BE2C (cell line): ENCODE measurements around the gene C16orf74.

Source experiments
- DNase-seq: peaks from one replicate; pipeline ENCODE4 v3.0.0-alpha.2; 2020
- H3K27me3 ChIP-seq: fragments of 250-450 bp; sonication (Bioruptor Pico); 2 replicates; pipeline ENCODE4 v1.5.1; 2020; ENCODE audit warnings: mild to moderate bottlenecking
- H3K36me3 ChIP-seq: fragments of 250-450 bp; sonication (Bioruptor Pico); 2 replicates; pipeline ENCODE4 v1.5.1; 2020; ENCODE audit warnings: mild to moderate bottlenecking
- H3K4me1 ChIP-seq: fragments of 250-450 bp; sonication (Bioruptor Pico); 2 replicates; pipeline ENCODE4 v1.5.1; 2020
- H3K4me3 ChIP-seq: 2 replicates; pipeline ENCODE4 v1.5.1; 2011; ENCODE audit warnings: low read depth, low read length
- H3K9me3 ChIP-seq: fragments of 250-450 bp; sonication (Bioruptor Pico); 2 replicates; pipeline ENCODE4 v1.5.1; 2020
- TF ChIP-seq, protein P1 (sequence below): IDR thresholded peaks from 2 replicates; pipeline ENCODE4 v1.5.1; 2012; ENCODE audit warnings: mild to moderate bottlenecking, low read depth, low read length

The C16orf74 gene

DNA sequence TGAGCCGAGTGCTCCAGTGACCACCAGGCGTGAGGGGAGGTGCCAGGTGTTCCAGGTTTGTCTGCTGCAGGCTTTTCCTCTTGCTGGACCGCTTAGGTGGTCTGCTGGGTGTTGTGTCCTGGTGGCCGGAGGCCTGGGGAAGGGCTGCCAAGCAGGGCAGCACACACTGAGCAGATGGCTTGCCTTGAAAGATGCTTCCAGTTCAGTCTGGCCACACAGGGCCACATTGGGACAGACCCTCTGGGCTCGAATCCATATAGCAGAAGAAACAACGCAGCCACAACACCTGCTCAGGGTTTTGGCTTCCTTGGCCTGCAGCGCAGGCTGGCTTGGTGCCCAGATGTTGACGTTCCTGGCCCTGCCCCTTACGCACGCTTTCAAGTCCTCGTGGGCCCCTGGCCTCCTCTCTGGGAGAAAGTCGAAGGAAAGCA, 87.0 kb downstream of the C16orf74 start:
- TF ChIP-seq, protein P1, sequence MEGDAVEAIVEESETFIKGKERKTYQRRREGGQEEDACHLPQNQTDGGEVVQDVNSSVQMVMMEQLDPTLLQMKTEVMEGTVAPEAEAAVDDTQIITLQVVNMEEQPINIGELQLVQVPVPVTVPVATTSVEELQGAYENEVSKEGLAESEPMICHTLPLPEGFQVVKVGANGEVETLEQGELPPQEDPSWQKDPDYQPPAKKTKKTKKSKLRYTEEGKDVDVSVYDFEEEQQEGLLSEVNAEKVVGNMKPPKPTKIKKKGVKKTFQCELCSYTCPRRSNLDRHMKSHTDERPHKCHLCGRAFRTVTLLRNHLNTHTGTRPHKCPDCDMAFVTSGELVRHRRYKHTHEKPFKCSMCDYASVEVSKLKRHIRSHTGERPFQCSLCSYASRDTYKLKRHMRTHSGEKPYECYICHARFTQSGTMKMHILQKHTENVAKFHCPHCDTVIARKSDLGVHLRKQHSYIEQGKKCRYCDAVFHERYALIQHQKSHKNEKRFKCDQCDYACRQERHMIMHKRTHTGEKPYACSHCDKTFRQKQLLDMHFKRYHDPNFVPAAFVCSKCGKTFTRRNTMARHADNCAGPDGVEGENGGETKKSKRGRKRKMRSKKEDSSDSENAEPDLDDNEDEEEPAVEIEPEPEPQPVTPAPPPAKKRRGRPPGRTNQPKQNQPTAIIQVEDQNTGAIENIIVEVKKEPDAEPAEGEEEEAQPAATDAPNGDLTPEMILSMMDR: no peak
- no peak for DNase-seq
- Histone ChIP-seq H3K36me3 (peaks cover 98% of the 10 kb centered on the region), H3K4me1 (peaks cover 4% of the 10 kb centered on the region; the same call in 1 of the 2 replicates), H3K27me3 (no peaks in the 10 kb centered on the region), H3K4me3 (no peak overlapping the region), H3K9me3 (no peaks in the 10 kb centered on the region)

DNA sequence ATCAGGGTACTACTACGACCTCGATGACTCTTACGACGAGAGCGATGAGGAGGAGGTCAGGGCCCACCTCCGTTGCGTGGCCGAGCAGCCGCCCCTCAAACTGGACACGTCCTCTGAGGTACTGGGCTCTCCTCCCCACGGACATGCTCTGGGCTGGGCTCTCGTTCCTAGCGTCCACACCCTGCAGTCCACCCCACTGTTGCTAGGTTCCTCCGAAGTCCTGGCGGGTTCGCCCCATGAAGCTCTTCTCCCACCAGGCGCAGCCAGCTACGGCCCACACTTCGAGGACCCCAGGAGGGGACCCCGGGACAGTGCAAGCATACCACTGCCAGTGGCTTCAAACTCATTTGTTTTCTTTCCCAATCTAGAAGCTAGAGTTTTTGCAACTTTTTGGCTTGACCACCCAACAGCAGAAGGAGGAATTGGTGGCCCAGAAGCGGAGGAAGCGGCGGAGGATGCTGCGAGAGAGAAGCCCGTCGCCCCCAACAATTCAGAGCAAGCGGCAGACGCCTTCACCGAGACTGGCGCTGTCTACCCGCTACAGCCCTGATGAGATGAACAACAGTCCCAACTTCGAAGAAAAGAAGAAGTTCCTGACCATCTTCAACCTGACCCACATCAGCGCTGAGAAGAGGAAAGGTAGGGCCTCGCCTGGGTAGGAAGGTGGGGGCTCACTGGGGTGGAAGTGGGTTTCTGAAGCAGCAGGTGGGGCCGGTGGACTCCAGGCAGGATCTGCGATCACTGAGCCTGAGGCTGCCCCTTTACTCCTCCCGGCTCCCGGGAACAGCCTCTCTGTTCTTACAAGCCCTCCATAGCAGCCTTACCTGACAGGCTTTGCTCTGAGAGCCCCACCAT, 87.7 kb downstream of the C16orf74 start:
- DNase-seq: no peak
- Histone ChIP-seq H3K36me3 (peaks cover 98% of the 10 kb centered on the region), H3K4me3 (no peak overlapping the region), H3K9me3 (no peaks in the 10 kb centered on the region), H3K27me3 (no peaks in the 10 kb centered on the region), H3K4me1 (peaks cover 4% of the 10 kb centered on the region; the same call in 1 of the 2 replicates)
- TF ChIP-seq, protein P1: no peak

DNA sequence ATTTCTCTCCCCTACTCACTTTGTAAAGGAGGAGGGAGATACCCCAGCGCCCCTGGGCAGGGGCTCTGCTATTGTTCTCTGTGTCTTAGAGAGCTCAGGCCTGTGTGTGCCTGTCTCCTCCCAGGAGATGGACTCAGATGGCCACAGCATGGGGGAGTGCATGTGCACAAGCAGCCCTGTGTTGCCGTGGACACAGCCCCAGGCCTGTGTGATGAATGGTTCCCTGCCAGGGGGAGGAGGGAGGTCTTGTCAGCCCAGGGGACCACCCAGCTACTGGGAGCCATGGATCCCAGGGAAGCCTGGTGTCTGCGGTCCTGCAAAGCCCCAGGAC, 88.4 kb downstream of the C16orf74 start:
- TF ChIP-seq, protein P1: no peak
- Histone ChIP-seq H3K9me3 (no peaks in the 10 kb centered on the region), H3K4me1 (peaks cover 4% of the 10 kb centered on the region; the same call in 1 of the 2 replicates), H3K36me3 (peaks cover 100% of the 10 kb centered on the region), H3K4me3 (no peak overlapping the region), H3K27me3 (no peaks in the 10 kb centered on the region)
- no peak for DNase-seq

DNA sequence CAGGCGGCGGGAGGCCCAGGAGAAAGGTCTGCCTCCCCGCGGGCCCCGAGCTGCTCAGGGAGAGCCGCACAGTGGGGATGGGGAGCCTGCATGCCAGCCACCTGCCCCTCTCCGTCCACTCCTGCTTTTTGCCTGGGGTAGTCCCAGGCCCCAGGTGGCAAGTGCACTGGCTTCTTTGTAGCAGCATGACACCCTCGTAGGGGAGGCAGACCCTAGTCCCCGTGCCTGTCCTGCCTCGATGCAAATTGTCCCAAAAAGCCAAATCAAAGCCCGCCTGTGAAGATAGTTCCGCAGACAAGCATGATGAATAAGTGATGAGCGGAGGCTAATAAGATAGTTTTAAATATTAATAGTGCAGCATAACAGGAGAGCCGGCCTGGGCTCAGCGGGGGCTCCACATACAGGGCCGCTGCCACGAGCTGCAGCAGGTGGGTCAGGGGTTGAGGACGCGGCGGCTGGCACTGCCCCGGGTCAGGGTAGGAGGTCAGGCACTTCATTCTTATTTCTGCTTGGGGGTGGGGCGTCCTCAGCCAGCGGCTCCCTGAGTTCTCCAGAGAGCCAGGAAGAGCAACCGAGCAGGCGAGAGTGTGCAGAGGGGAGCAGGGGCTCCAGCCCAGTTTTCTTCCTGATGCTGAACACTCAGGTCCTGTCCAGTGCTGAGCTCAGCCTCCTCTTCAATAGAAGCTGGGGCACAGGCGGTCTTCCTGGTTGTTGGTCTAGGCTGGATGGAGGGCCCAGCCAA, 89.0 kb downstream of the C16orf74 start:
- Histone ChIP-seq H3K4me1 (peaks cover 4% of the 10 kb centered on the region; the same call in 1 of the 2 replicates), H3K9me3 (no peaks in the 10 kb centered on the region), H3K36me3 (peaks cover 100% of the 10 kb centered on the region), H3K27me3 (no peaks in the 10 kb centered on the region), H3K4me3 (no peak overlapping the region)
- TF ChIP-seq, protein P1: no peak
- no peak for DNase-seq

DNA sequence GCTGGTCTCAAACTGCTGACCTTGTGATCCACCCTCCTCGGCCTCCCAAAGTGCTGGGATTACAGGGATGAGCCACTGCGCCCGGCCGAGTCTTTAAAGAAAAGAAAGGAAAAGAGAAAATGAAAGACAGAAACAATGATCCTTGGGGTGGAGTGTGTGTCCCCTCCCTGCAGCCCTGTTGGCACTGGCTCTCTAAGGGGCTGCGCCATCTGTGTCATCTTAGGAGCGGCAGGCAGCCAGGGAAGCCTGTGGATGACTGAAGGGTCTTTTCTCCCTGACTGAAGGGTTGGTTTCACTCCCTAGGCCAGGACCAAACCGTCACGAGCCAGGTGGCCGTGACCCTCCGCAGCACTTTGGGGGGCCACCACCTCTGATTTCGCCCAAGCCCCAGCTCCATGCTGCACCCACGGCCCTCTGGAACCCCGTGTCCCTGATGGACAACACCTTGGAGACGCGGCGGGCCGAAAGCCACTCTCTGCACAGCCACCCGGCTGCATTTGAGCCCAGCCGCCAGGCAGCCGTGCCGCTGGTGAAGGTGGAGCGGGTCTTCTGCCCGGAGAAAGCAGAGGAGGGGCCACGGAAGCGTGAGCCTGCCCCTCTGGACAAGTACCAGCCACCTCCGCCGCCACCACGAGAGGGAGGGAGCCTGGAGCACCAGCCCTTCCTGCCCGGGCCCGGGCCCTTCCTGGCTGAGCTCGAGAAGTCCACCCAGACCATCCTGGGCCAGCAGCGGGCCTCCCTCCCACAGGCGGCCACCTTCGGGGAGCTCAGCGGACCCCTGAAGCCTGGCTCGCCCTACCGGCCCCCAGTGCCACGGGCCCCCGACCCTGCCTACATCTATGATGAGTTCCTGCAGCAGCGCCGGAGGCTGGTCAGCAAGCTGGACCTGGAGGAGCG, 89.8 kb downstream of the C16orf74 start:
- H3K4me3 ChIP-seq: no peak overlapping the region
- DNase-seq: no peak
- H3K4me1 ChIP-seq: peaks cover 4% of the 10 kb centered on the region; the same call in 1 of the 2 replicates
- no peaks in the 10 kb centered on the region for H3K9me3 ChIP-seq
- H3K36me3 ChIP-seq: peaks cover 100% of the 10 kb centered on the region
- TF ChIP-seq, protein P1: no peak
- H3K27me3 ChIP-seq: no peaks in the 10 kb centered on the region
